SK-N-SH (cell line): ENCODE measurements around the gene VAMP3.

Experiments used
- SMC3 ChIP-seq: IDR thresholded peaks from 2 replicates; pipeline ENCODE4 v1.6.1; 2012; ENCODE audit warnings: low read depth, low read length, improper control_type of control experiment
- TEAD4 ChIP-seq: IDR thresholded peaks from 2 replicates; pipeline ENCODE4 v1.4.0; 2012; ENCODE audit warnings: mild to moderate bottlenecking, borderline replicate concordance; ENCODE audit not compliant: insufficient read depth
- TF ChIP-seq, protein P1 (sequence below): fragments of 200-600 bp; sonication (generic); IDR thresholded peaks from 2 replicates; pipeline ENCODE4 v1.6.1; 2017; ENCODE audit warnings: antibody characterized with exemption, mild to moderate bottlenecking, moderate library complexity

DNA sequence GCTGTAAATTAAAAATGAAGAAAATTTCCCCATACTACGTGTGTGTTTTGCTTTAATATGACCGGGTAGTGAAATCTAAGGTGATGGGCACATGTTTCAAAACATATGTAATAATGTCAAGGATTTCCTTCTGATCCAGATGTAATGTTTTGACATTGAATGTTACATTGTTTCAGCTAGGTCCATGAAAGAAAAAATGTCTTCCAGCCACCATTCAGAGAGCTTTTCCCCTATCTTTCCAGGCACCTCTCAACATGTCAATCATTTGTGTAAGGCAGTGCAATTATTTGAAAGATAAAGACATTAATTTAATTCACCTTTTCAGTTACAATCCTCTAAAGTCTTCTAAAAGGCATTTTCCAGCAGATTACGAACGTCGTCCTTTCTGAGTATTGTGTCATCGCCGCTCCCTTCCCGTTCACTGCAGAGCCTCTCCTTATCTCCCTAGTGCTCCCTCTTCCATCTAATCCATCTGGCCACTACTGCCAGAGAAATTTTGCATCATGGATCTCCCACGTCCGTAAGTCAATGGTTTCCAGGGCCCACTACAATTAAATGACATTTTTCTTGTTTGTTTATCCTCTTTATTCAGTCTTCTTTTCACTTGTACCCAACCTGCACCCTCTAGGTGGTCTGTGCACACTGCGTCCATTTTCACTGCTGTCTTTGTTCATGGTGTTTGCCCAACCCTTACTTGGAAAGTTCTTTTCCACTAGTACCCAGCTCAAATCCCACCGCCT, 1.3 kb upstream of the VAMP3 start:
- TF ChIP-seq TEAD4 (no peak), SMC3 (no peak)
- TF ChIP-seq, protein P1, sequence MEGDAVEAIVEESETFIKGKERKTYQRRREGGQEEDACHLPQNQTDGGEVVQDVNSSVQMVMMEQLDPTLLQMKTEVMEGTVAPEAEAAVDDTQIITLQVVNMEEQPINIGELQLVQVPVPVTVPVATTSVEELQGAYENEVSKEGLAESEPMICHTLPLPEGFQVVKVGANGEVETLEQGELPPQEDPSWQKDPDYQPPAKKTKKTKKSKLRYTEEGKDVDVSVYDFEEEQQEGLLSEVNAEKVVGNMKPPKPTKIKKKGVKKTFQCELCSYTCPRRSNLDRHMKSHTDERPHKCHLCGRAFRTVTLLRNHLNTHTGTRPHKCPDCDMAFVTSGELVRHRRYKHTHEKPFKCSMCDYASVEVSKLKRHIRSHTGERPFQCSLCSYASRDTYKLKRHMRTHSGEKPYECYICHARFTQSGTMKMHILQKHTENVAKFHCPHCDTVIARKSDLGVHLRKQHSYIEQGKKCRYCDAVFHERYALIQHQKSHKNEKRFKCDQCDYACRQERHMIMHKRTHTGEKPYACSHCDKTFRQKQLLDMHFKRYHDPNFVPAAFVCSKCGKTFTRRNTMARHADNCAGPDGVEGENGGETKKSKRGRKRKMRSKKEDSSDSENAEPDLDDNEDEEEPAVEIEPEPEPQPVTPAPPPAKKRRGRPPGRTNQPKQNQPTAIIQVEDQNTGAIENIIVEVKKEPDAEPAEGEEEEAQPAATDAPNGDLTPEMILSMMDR = no peak
